ENCODE data around the gene THOC7.

DNA sequence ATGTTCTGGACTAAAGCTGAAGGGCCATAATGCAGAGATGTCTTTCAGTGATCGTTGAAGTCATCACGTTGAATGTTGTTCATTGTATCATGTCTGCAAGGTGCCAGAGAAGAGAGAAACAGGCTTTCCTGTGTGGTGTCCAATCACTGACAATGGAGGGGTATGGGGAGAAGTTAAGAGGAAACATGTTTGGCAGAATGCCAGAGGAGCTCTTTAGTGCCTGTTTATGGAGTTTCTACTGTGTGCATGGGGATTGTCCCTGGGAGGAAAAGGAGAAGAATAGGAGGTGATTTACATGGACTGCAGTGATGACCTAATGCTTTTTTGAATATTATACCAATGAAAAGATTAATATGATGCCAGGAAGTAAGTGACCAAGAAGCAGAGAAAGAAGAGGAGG is 36.9 kb upstream of the THOC7 start:
- TF ChIP-seq, protein P1, sequence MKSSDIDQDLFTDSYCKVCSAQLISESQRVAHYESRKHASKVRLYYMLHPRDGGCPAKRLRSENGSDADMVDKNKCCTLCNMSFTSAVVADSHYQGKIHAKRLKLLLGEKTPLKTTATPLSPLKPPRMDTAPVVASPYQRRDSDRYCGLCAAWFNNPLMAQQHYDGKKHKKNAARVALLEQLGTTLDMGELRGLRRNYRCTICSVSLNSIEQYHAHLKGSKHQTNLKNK (CRISPR knock-in tag; IDR thresholded peaks at IDR 0.05) = no peak
- TF ChIP-seq, protein P2, sequence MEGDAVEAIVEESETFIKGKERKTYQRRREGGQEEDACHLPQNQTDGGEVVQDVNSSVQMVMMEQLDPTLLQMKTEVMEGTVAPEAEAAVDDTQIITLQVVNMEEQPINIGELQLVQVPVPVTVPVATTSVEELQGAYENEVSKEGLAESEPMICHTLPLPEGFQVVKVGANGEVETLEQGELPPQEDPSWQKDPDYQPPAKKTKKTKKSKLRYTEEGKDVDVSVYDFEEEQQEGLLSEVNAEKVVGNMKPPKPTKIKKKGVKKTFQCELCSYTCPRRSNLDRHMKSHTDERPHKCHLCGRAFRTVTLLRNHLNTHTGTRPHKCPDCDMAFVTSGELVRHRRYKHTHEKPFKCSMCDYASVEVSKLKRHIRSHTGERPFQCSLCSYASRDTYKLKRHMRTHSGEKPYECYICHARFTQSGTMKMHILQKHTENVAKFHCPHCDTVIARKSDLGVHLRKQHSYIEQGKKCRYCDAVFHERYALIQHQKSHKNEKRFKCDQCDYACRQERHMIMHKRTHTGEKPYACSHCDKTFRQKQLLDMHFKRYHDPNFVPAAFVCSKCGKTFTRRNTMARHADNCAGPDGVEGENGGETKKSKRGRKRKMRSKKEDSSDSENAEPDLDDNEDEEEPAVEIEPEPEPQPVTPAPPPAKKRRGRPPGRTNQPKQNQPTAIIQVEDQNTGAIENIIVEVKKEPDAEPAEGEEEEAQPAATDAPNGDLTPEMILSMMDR (IDR thresholded peaks at IDR 0.05) = no peak
- TF ChIP-seq, protein P3, sequence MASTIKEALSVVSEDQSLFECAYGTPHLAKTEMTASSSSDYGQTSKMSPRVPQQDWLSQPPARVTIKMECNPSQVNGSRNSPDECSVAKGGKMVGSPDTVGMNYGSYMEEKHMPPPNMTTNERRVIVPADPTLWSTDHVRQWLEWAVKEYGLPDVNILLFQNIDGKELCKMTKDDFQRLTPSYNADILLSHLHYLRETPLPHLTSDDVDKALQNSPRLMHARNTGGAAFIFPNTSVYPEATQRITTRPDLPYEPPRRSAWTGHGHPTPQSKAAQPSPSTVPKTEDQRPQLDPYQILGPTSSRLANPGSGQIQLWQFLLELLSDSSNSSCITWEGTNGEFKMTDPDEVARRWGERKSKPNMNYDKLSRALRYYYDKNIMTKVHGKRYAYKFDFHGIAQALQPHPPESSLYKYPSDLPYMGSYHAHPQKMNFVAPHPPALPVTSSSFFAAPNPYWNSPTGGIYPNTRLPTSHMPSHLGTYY (CRISPR knock-in tag; IDR thresholded peaks at IDR 0.05) = no peak
- no peak for TF ChIP-seq JAZF1 (CRISPR knock-in tag; IDR thresholded peaks at IDR 0.05)
- TF ChIP-seq NFATC4 (CRISPR knock-in tag; IDR thresholded peaks at IDR 0.05) = no peak
- no peak for TF ChIP-seq ATF3 (CRISPR knock-in tag; conservative IDR thresholded peaks at IDR 0.05)
